Measurements from ENCODE around the gene CPSF4L.
"Not testable (repeated sequence)": the region's sequence is repeated elsewhere in the genome, so short reads cannot be mapped to it uniquely, and the experiment has no call there.

Gene CPSF4L

GRCh38 chr17:73269329-73269615 is 7.6 kb upstream of the CPSF4L start:
- peaks cover 36% of the 10 kb centered on the region for H3K4me1 Mint-ChIP-seq
- no peaks in the 10 kb centered on the region for H3K27me3 Mint-ChIP-seq (ENCODE audit: low read depth, poor library complexity)
- TF ChIP-seq CTCF (IDR thresholded peaks at IDR 0.05) = no peak
- peaks cover 5% of the 10 kb centered on the region for H3K9me3 Mint-ChIP-seq
- DNase-seq = no peak
- no peak overlapping the region for H3K27ac Mint-ChIP-seq
- H3K4me3 Mint-ChIP-seq = no peak overlapping the region
- no peaks in the 10 kb centered on the region for H3K36me3 Mint-ChIP-seq (ENCODE audit: low read depth)

GRCh38 chr17:73268582-73269328 is 7.1 kb upstream of the CPSF4L start:
- Mint-ChIP-seq H3K36me3 (ENCODE audit: low read depth) (no peaks in the 10 kb centered on the region), H3K27me3 (ENCODE audit: low read depth, poor library complexity) (no peaks in the 10 kb centered on the region), H3K4me3 (no peak overlapping the region), H3K4me1 (peaks cover 32% of the 10 kb centered on the region), H3K27ac (no peak overlapping the region), H3K9me3 (peaks cover 5% of the 10 kb centered on the region)
- DNase-seq = no peak
- no peak for TF ChIP-seq CTCF (IDR thresholded peaks at IDR 0.05)

- DNase-seq = no peak
- H3K9me3 Mint-ChIP-seq = peaks cover 5% of the 10 kb centered on the region
- no peak for TF ChIP-seq CTCF (IDR thresholded peaks at IDR 0.05)
- H3K36me3 Mint-ChIP-seq (ENCODE audit: low read depth) = no peaks in the 10 kb centered on the region
- H3K27me3 Mint-ChIP-seq (ENCODE audit: low read depth, poor library complexity) = no peaks in the 10 kb centered on the region
- no peak overlapping the region for H3K27ac Mint-ChIP-seq
- peaks cover 34% of the 10 kb centered on the region for H3K4me1 Mint-ChIP-seq
- no peak overlapping the region for H3K4me3 Mint-ChIP-seq
Measured at GRCh38 chr17:73267648-73268537, 6.2 kb upstream of the CPSF4L start.

DNA sequence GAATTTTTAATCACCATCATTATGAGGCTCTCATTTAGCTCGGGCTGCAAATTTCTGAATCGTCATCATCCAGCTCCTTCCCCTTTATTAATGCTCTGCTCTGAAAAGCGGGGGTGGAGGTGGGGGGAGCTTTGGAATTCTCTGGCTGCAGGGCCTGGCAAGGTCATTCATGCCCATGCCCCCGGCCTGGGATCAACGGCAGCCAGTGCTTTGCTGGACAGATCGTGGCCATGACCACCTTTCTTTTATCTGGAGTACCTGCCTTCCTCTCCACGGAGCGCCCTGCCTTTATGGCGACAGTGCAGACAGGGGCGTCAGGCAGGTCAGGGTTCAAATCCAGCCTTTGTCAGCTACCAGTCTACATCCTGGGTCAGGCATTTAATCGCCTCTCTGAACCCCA is 5.1 kb upstream of the CPSF4L start:
- no peak for DNase-seq
- no peak for TF ChIP-seq CTCF (IDR thresholded peaks at IDR 0.05)
- Mint-ChIP-seq H3K4me1 (peaks cover 35% of the 10 kb centered on the region), H3K9me3 (peaks cover 5% of the 10 kb centered on the region), H3K36me3 (ENCODE audit: low read depth) (no peaks in the 10 kb centered on the region), H3K27ac (no peak overlapping the region), H3K4me3 (no peak overlapping the region), H3K27me3 (ENCODE audit: low read depth, poor library complexity) (no peaks in the 10 kb centered on the region)

- Mint-ChIP-seq H3K27ac (no peak overlapping the region), H3K4me1 (peaks cover 34% of the 10 kb centered on the region), H3K36me3 (ENCODE audit: low read depth) (no peaks in the 10 kb centered on the region), H3K4me3 (no peak overlapping the region), H3K27me3 (ENCODE audit: low read depth, poor library complexity) (no peaks in the 10 kb centered on the region), H3K9me3 (peaks cover 4% of the 10 kb centered on the region)
- no peak for TF ChIP-seq CTCF (IDR thresholded peaks at IDR 0.05)
- DNase-seq = no peak
Measured at GRCh38 chr17:73265646-73266640, 4.3 kb upstream of the CPSF4L start.

DNA sequence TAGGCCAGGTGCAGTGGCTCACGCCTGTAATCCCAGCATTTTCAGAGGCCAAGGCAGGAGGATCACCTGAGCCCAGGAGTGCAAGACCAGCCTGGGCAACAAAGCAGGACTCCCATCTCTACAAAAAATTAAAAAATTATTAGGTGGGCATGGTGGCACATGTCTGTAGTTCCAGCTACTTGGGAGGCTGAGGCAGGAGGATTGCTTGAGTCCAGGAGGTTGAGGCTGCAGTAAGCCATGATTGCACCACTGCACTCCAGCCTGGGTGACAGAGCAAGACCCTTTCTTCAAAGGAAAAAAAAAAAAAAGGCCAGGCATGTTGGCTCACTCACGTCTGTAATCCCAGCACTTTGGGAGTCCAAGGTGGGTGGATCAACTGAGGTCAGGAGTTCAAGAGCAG is 2.8 kb upstream of the CPSF4L start:
- not testable (repeated sequence) for H3K27ac Mint-ChIP-seq; H3K9me3 Mint-ChIP-seq; H3K27me3 Mint-ChIP-seq (ENCODE audit: low read depth, poor library complexity); H3K4me3 Mint-ChIP-seq; H3K36me3 Mint-ChIP-seq (ENCODE audit: low read depth); DNase-seq
- H3K4me1 Mint-ChIP-seq = peaks cover 38% of the 10 kb centered on the region
